ENCODE results near the gene FAM20A.

DNA sequence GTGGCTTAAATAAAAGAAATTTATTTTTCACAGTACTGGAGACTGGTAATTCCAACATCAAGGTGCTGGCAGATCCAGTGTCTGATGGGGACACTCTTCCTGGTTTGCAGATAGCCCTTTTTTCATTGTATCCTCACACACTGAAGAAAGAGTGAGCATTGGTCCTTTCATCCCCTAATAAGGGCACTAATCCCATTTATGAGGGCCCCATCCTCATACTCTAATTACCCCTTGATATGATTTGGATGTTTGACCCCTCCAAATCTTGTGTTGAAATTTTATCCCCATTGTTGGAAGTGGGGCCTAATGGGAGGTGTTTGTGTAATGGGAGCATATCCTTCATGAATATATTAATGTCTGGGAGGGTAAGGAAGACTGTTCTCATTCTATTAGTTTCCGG is 9.4 kb upstream of the FAM20A start:
- TF ChIP-seq, protein P1, sequence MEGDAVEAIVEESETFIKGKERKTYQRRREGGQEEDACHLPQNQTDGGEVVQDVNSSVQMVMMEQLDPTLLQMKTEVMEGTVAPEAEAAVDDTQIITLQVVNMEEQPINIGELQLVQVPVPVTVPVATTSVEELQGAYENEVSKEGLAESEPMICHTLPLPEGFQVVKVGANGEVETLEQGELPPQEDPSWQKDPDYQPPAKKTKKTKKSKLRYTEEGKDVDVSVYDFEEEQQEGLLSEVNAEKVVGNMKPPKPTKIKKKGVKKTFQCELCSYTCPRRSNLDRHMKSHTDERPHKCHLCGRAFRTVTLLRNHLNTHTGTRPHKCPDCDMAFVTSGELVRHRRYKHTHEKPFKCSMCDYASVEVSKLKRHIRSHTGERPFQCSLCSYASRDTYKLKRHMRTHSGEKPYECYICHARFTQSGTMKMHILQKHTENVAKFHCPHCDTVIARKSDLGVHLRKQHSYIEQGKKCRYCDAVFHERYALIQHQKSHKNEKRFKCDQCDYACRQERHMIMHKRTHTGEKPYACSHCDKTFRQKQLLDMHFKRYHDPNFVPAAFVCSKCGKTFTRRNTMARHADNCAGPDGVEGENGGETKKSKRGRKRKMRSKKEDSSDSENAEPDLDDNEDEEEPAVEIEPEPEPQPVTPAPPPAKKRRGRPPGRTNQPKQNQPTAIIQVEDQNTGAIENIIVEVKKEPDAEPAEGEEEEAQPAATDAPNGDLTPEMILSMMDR (IDR thresholded peaks at IDR 0.05; ENCODE audit: borderline replicate concordance, extremely low read depth, low read length, poor library complexity, severe bottlenecking): no peak
- TF ChIP-seq EZH2 (IDR thresholded peaks at IDR 0.05; ENCODE audit: borderline replicate concordance, low read depth, low read length, severe bottlenecking): no peak

Data from DND-41 (cell line).